H9 (cell line): ENCODE results near the gene IRF2BP1. TPM values are rescaled to one million over a fixed set of nuclear protein-coding genes. Genes with fewer than 3 reads are reported as not detected.

Experiments
- DNase-seq: peaks from one replicate; pipeline ENCODE4 v3.0.0-alpha.2; 2017
- H2AFZ ChIP-seq: one replicate; pipeline ENCODE4 v1.6.1; 2013; ENCODE audit warnings: mild to moderate bottlenecking, low read length, control low read depth, moderate library complexity
- H2AK5ac ChIP-seq: 2 replicates; pipeline ENCODE4 v1.6.1; 2013; ENCODE audit warnings: low read length, control low read depth, mixed read lengths; ENCODE audit not compliant: insufficient read length
- H2BK120ac ChIP-seq: one replicate; pipeline ENCODE4 v1.6.1; 2013; ENCODE audit warnings: low read depth, mild to moderate bottlenecking, low read length, control low read depth, inconsistent platforms; ENCODE audit not compliant: poor library complexity, severe bottlenecking
- H2BK12ac ChIP-seq: 2 replicates; pipeline ENCODE4 v1.6.1; 2013; ENCODE audit warnings: low read length, control low read depth, mixed read lengths, low read depth; ENCODE audit not compliant: insufficient read length
- H2BK15ac ChIP-seq: 2 replicates; pipeline ENCODE4 v1.6.1; 2013; ENCODE audit warnings: low read depth, low read length, control low read depth
- H2BK20ac ChIP-seq: one replicate; pipeline ENCODE4 v1.6.1; 2013; ENCODE audit warnings: low read depth, mild to moderate bottlenecking, low read length, control low read depth, inconsistent platforms; ENCODE audit not compliant: poor library complexity, severe bottlenecking
- H2BK5ac ChIP-seq: 2 replicates; pipeline ENCODE4 v1.6.1; 2013; ENCODE audit warnings: low read length, control low read depth, mixed read lengths; ENCODE audit not compliant: insufficient read length
- H3K14ac ChIP-seq: 2 replicates; pipeline ENCODE4 v1.6.1; 2013; ENCODE audit warnings: low read length, control low read depth; ENCODE audit not compliant: insufficient read depth
- H3K18ac ChIP-seq: 2 replicates; pipeline ENCODE4 v1.6.1; 2013; ENCODE audit warnings: low read depth, mild to moderate bottlenecking, mixed read lengths, low read length, control low read depth; ENCODE audit not compliant: insufficient read length
- H3K23ac ChIP-seq: 2 replicates; pipeline ENCODE4 v1.6.1; 2013; ENCODE audit warnings: low read length, control low read depth, mixed read lengths, low read depth; ENCODE audit not compliant: insufficient read length
- H3K23me2 ChIP-seq: 2 replicates; pipeline ENCODE4 v1.6.1; 2013; ENCODE audit warnings: low read depth, mild to moderate bottlenecking, mixed read lengths, low read length, control low read depth; ENCODE audit not compliant: insufficient read length, poor library complexity, severe bottlenecking
- H3K27ac ChIP-seq: 2 replicates; pipeline ENCODE4 v1.5.1; 2013; ENCODE audit warnings: low read length, control low read depth, mixed read lengths, low read depth; ENCODE audit not compliant: insufficient read length
- H3K27me3 ChIP-seq: 2 replicates; pipeline ENCODE4 v1.6.1; 2013; ENCODE audit warnings: low read length, control low read depth, inconsistent platforms; ENCODE audit not compliant: insufficient read depth
- H3K4ac ChIP-seq: 2 replicates; pipeline ENCODE4 v1.6.1; 2013; ENCODE audit warnings: low read depth, mild to moderate bottlenecking, control low read depth, inconsistent platforms, low read length, moderate library complexity
- H3K4me1 ChIP-seq: 2 replicates; pipeline ENCODE4 v1.6.1; 2013; ENCODE audit warnings: low read length, control low read depth, inconsistent platforms; ENCODE audit not compliant: insufficient read depth
- H3K4me2 ChIP-seq: 2 replicates; pipeline ENCODE4 v1.6.1; 2013; ENCODE audit warnings: low read length, control low read depth, mixed read lengths; ENCODE audit not compliant: insufficient read length, insufficient read depth
- H3K56ac ChIP-seq: 2 replicates; pipeline ENCODE4 v1.6.1; 2013; ENCODE audit warnings: low read depth, mild to moderate bottlenecking, mixed read lengths, low read length, control low read depth; ENCODE audit not compliant: insufficient read length
- H3K79me1 ChIP-seq: 2 replicates; pipeline ENCODE4 v1.6.1; 2013; ENCODE audit warnings: low read depth, mild to moderate bottlenecking, moderate library complexity, low read length, control low read depth, inconsistent platforms; ENCODE audit not compliant: insufficient read depth, poor library complexity, severe bottlenecking
- H3K79me2 ChIP-seq: 2 replicates; pipeline ENCODE4 v1.6.1; 2013; ENCODE audit warnings: low read length, control low read depth, inconsistent platforms; ENCODE audit not compliant: insufficient read depth
- H3K9ac ChIP-seq: 2 replicates; pipeline ENCODE4 v1.6.1; 2013; ENCODE audit warnings: low read length, control low read depth, mixed read lengths; ENCODE audit not compliant: insufficient read length; ENCODE audit errors: extremely low read depth
- H3K9me3 ChIP-seq: one replicate; pipeline ENCODE4 v1.6.1; 2013; ENCODE audit warnings: low read depth, low read length, inconsistent platforms; ENCODE audit not compliant: control insufficient read depth
- H3T11ph ChIP-seq: one replicate; pipeline ENCODE4 v1.6.1; 2013; ENCODE audit warnings: mild to moderate bottlenecking, low read length, control low read depth, inconsistent platforms
- H4K20me1 ChIP-seq: one replicate; pipeline ENCODE4 v1.6.1; 2013; ENCODE audit not compliant: control insufficient read depth, insufficient read length, insufficient read depth
- H4K5ac ChIP-seq: 2 replicates; pipeline ENCODE4 v1.6.1; 2013; ENCODE audit warnings: low read depth, mild to moderate bottlenecking, mixed read lengths, low read length, control low read depth; ENCODE audit not compliant: insufficient read length
- H4K8ac ChIP-seq: replicated peaks from 2 replicates; pipeline ENCODE4 v1.6.1; 2013; ENCODE audit warnings: low read length, control low read depth, mixed read lengths, low read depth; ENCODE audit not compliant: insufficient read length
- H4K91ac ChIP-seq: 2 replicates; pipeline ENCODE4 v1.6.1; 2013; ENCODE audit warnings: low read depth, mild to moderate bottlenecking, moderate library complexity, mixed read lengths, low read length, control low read depth; ENCODE audit not compliant: insufficient read length
- H3K27ac Mint-ChIP-seq, 3 experiments: 2 replicates in 2 of 3; 3 replicates in 1 of 3; pipeline ENCODE4 v1.8.0; 2020 to 2021; ENCODE audit warnings: mixed read lengths in 3 of 3, mild to moderate bottlenecking in 1 of 3, moderate library complexity in 1 of 3
- H3K27me3 Mint-ChIP-seq: 2 replicates; pipeline ENCODE4 v1.8.0; 2021; ENCODE audit warnings: low read depth, mild to moderate bottlenecking, moderate library complexity, mixed read lengths
- H3K36me3 Mint-ChIP-seq, 3 experiments: 2 replicates in 2 of 3; 3 replicates in 1 of 3; pipeline ENCODE4 v1.8.0; 2020 to 2021; ENCODE audit warnings: low read depth in 3 of 3, mixed read lengths in 3 of 3; ENCODE audit not compliant: insufficient read depth in 1 of 3
- H3K4me1 Mint-ChIP-seq, 2 experiments: 2 replicates each; pipeline ENCODE4 v1.8.0; 2020; ENCODE audit warnings: mixed read lengths in 2 of 2
- H3K4me3 Mint-ChIP-seq, 2 experiments: 2 replicates in 1 of 2; 3 replicates in 1 of 2; pipeline ENCODE4 v1.8.0; 2020 to 2021; ENCODE audit warnings: mild to moderate bottlenecking in 2 of 2, mixed read lengths in 2 of 2, moderate library complexity in 1 of 2
- H3K9me3 Mint-ChIP-seq, 2 experiments: 2 replicates in 1 of 2; 3 replicates in 1 of 2; pipeline ENCODE4 v1.8.0; 2020; ENCODE audit warnings: mild to moderate bottlenecking in 2 of 2, mixed read lengths in 2 of 2, moderate library complexity in 1 of 2
- WGBS: extraction: QIAGEN DNeasy Blood & Tissue Kit; methylation state at CpG from one replicate; pipeline ENCODE4 v1.1.7; 2013; ENCODE audit warnings: missing lambda C conversion rate, low lambda C conversion rate, mixed read lengths; ENCODE audit not compliant: insufficient read length; ENCODE audit errors: extremely low coverage; 5-methylcytosine and 5-hydroxymethylcytosine counted together
- total RNA-seq: library from RNA; stranded (reverse); gene quantifications from 2 replicates; pipeline ENCODE4 v1.2.1, GENCODE V29; 2021
- TF ChIP-seq, protein P1 (sequence below): fragments of 200-600 bp; sonication (generic); conservative IDR thresholded peaks from 3 replicates; pipeline ENCODE4 v1.8.0; 2021; ENCODE audit warnings: antibody characterized with exemption, mild to moderate bottlenecking

Gene IRF2BP1
- total RNA-seq, 1 experiment from 2014 or later, result 28.2 TPM

DNA sequence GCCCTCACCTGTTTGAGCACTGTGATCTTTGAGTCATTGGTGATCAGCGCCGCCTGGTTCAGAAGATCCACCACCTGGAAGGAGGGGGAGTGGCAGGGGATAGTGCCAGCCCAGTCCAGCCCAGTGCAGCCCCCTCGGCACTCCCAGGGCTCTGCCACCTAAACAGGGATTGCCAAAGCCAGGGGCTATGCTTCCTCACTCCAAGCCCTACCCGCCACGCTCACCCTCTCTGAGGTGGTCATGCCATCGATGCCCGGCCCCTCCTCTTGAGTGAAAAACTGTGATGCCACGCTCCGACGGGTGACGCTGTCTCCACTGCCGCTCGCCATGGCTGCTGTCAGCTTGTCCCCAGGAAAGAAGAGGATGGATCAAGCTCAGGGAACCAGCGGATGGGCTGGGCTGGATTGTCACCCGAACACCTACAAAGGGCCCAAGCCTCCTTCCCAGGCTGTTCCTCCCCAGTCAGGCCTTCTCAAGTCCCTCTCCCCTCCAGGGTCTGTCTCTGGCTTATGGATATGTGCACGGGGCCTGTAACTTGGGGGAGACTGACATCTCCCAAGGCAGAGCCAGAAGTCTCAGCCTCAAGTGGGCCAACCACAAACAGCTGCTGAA, 31.7 kb downstream of the IRF2BP1 start:
- Histone ChIP-seq H3K79me1 (no peaks in the 10 kb centered on the region), H3K56ac (no peak overlapping the region), H4K5ac (no peak overlapping the region), H4K8ac (no peak overlapping the region), H2BK120ac (no peak overlapping the region), H3K27ac (no peak overlapping the region), H2AK5ac (no peak overlapping the region), H3K9ac (no peak overlapping the region), H3K14ac (no peak overlapping the region), H2AFZ (no peak overlapping the region), H2BK5ac (no peak overlapping the region), H3K4me2 (no peak overlapping the region), H2BK15ac (no peak overlapping the region), H3K9me3 (no peaks in the 10 kb centered on the region), H2BK20ac (no peak overlapping the region), H3K4ac (no peak overlapping the region), H3K18ac (no peak overlapping the region), H2BK12ac (no peak overlapping the region), H3K27me3 (no peaks in the 10 kb centered on the region), H4K20me1 (no peaks in the 10 kb centered on the region), H3T11ph (no peak overlapping the region), H3K23ac (no peak overlapping the region), H3K23me2 (no peaks in the 10 kb centered on the region), H4K91ac (no peak overlapping the region), H3K79me2 (peaks cover 6% of the 10 kb centered on the region; the same call in 1 of the 2 replicates), H3K4me1 (no peaks in the 10 kb centered on the region)
- H3K36me3 Mint-ChIP-seq, result peaks cover 41 to 73% (median 66%) of the 10 kb centered on the region in 3 experiments
- WGBS, result no CpG with 5 or more reads among the region's 16 CpGs
- H3K4me1 Mint-ChIP-seq, result no peaks in the 10 kb centered on the region
- H3K9me3 Mint-ChIP-seq, result no peaks in the 10 kb centered on the region
- DNase-seq, result no peak
- H3K4me3 Mint-ChIP-seq, result no peak overlapping the region
- TF ChIP-seq, protein P1, sequence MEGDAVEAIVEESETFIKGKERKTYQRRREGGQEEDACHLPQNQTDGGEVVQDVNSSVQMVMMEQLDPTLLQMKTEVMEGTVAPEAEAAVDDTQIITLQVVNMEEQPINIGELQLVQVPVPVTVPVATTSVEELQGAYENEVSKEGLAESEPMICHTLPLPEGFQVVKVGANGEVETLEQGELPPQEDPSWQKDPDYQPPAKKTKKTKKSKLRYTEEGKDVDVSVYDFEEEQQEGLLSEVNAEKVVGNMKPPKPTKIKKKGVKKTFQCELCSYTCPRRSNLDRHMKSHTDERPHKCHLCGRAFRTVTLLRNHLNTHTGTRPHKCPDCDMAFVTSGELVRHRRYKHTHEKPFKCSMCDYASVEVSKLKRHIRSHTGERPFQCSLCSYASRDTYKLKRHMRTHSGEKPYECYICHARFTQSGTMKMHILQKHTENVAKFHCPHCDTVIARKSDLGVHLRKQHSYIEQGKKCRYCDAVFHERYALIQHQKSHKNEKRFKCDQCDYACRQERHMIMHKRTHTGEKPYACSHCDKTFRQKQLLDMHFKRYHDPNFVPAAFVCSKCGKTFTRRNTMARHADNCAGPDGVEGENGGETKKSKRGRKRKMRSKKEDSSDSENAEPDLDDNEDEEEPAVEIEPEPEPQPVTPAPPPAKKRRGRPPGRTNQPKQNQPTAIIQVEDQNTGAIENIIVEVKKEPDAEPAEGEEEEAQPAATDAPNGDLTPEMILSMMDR, result no peak
- no peaks in the 10 kb centered on the region for H3K27me3 Mint-ChIP-seq
- no peak overlapping the region for H3K27ac Mint-ChIP-seq
